Measurements from ENCODE around the gene CNKSR2. TPM values are rescaled to one million over a fixed set of nuclear protein-coding genes. Genes with fewer than 3 reads are reported as not detected.

The CNKSR2 gene
- total RNA-seq, 1 experiment from 2014 or later, result 1.5 TPM

- intact Hi-C loops (cut with micrococcal nuclease; ENCODE audit: unreplicated experiment), result loop anchor here (10.0 kb wide), 1 partner anchor 251 kb away; no protein-coding TSS in a partner anchor
- Histone ChIP-seq H3K36me3 (ENCODE audit: insufficient read depth, low read length, poor library complexity, severe bottlenecking) (no peaks in the 10 kb centered on the region), H3K27me3 (replicated peaks; ENCODE audit: insufficient read depth, low read depth, low read length, poor library complexity) (no peaks in the 10 kb centered on the region), H3K4me1 (ENCODE audit: insufficient read depth, low read length, poor library complexity, severe bottlenecking) (no peaks in the 10 kb centered on the region), H3K4me3 (ENCODE audit: low read depth, low read length, poor library complexity, severe bottlenecking) (no peak overlapping the region), H3K27ac (ENCODE audit: low read depth, low read length, poor library complexity, severe bottlenecking) (no peak overlapping the region), H3K9me3 (ENCODE audit: low read depth, low read length, poor library complexity, severe bottlenecking) (no peaks in the 10 kb centered on the region)
- no TSS peak for BruUV-seq (replicated peaks)
- CTCF ChIA-PET, result no interaction called here
- POLR2A ChIA-PET (ENCODE audit: low non-redundant PET), result no interaction called here
- TF ChIP-seq CTCF (conservative IDR thresholded peaks at IDR 0.05; ENCODE audit: low read depth, low read length), result no peak
- no peak for TF ChIP-seq EZH2 (IDR thresholded peaks at IDR 0.05; ENCODE audit: borderline replicate concordance, low read depth, low read length, poor library complexity, severe bottlenecking)
- no peak for DNase-seq (ENCODE audit: low spot score)
These were observed 119.1 kb downstream of the CNKSR2 start for GRCh38 chrX:21493226-21493830.

GRCh38 chrX:21503593-21503992, 129.4 kb downstream of the CNKSR2 start:
- Histone ChIP-seq H3K36me3 (ENCODE audit: insufficient read depth, low read length, poor library complexity, severe bottlenecking) (no peaks in the 10 kb centered on the region), H3K4me3 (ENCODE audit: low read depth, low read length, poor library complexity, severe bottlenecking) (no peak overlapping the region), H3K27ac (ENCODE audit: low read depth, low read length, poor library complexity, severe bottlenecking) (no peak overlapping the region), H3K4me1 (ENCODE audit: insufficient read depth, low read length, poor library complexity, severe bottlenecking) (no peaks in the 10 kb centered on the region), H3K27me3 (replicated peaks; ENCODE audit: insufficient read depth, low read depth, low read length, poor library complexity) (no peaks in the 10 kb centered on the region), H3K9me3 (ENCODE audit: low read depth, low read length, poor library complexity, severe bottlenecking) (no peaks in the 10 kb centered on the region)
- CTCF ChIA-PET, result no interaction called here
- POLR2A ChIA-PET (ENCODE audit: low non-redundant PET), result no interaction called here
- BruUV-seq (replicated peaks), result no TSS peak
- no peak for TF ChIP-seq EZH2 (IDR thresholded peaks at IDR 0.05; ENCODE audit: borderline replicate concordance, low read depth, low read length, poor library complexity, severe bottlenecking)
- TF ChIP-seq CTCF (conservative IDR thresholded peaks at IDR 0.05; ENCODE audit: low read depth, low read length), result no peak
- intact Hi-C loops (cut with micrococcal nuclease; ENCODE audit: unreplicated experiment), result no loop called here
- no peak for DNase-seq (ENCODE audit: low spot score)

GRCh38 chrX:21509912-21510311, 135.7 kb downstream of the CNKSR2 start:
- TF ChIP-seq CTCF (conservative IDR thresholded peaks at IDR 0.05; ENCODE audit: low read depth, low read length) (no peak), EZH2 (IDR thresholded peaks at IDR 0.05; ENCODE audit: borderline replicate concordance, low read depth, low read length, poor library complexity, severe bottlenecking) (no peak)
- POLR2A ChIA-PET (ENCODE audit: low non-redundant PET), result no interaction called here
- Histone ChIP-seq H3K27me3 (replicated peaks; ENCODE audit: insufficient read depth, low read depth, low read length, poor library complexity) (no peaks in the 10 kb centered on the region), H3K27ac (ENCODE audit: low read depth, low read length, poor library complexity, severe bottlenecking) (no peak overlapping the region), H3K4me3 (ENCODE audit: low read depth, low read length, poor library complexity, severe bottlenecking) (no peak overlapping the region), H3K36me3 (ENCODE audit: insufficient read depth, low read length, poor library complexity, severe bottlenecking) (no peaks in the 10 kb centered on the region), H3K4me1 (ENCODE audit: insufficient read depth, low read length, poor library complexity, severe bottlenecking) (no peaks in the 10 kb centered on the region), H3K9me3 (ENCODE audit: low read depth, low read length, poor library complexity, severe bottlenecking) (no peaks in the 10 kb centered on the region)
- no TSS peak for BruUV-seq (replicated peaks)
- intact Hi-C loops (cut with micrococcal nuclease; ENCODE audit: unreplicated experiment), result no loop called here
- CTCF ChIA-PET, result no interaction called here
- DNase-seq (ENCODE audit: low spot score), result peak; percentile 11

All from A673 (cell line).